Pancreas (tissue), 10 donors: ENCODE measurements around the gene PTRH1. TPM values are rescaled to one million over a fixed set of nuclear protein-coding genes. Genes with fewer than 3 reads are reported as not detected.

Experiments used
- ATAC-seq, 4 donors: fragments of 200-7000 bp; cut with Tn5 transposase; one replicate each; pipeline versions ENCODE4 v1.8.0 to v1.9.1; 2020; ENCODE audit warnings: mild to moderate bottlenecking in 4 of 4, moderate library complexity in 4 of 4
- DNase-seq, 6 donors: peaks; one replicate each; pipeline ENCODE4 v3.0.0-alpha.2; 2020
- FAIRE-seq: peaks from 2 replicates; lab custom pipeline; 2012; peaks lifted over from hg19 to GRCh38; lab: Jason Lieb, UNC
- H3K27ac ChIP-seq, 4 donors: fragments of 200-600 bp; sonication (generic); 1 replicate in 3 of 4; 2 replicates in 1 of 4; pipeline versions ENCODE4 v1.5.0 to v1.8.0; 2020
- H3K27me3 ChIP-seq, 4 donors: fragments of 200-600 bp; one replicate each; pipeline ENCODE4 v1.8.0; 2021
- H3K36me3 ChIP-seq, 3 donors: fragments of 200-600 bp; sonication (generic) in 1 of 3; one replicate each; pipeline versions ENCODE4 v1.5.0 to v1.8.0; 2020 to 2021
- H3K4me1 ChIP-seq, 3 donors: fragments of 200-600 bp; one replicate each; pipeline ENCODE4 v1.8.0; 2021
- H3K4me3 ChIP-seq, 4 donors: fragments of 200-600 bp; sonication (generic) in 2 of 4; one replicate each; pipeline versions ENCODE4 v1.5.0 to v1.8.0; 2020 to 2021
- H3K9me3 ChIP-seq, 4 donors: fragments of 200-600 bp; one replicate each; pipeline ENCODE4 v1.8.0; 2021
- whole genome bisulfite sequencing, 2 donors: extraction: QIAGEN DNeasy Blood & Tissue Kit; methylation state at CpG; one replicate each; pipeline ENCODE4 v1.1.7; 2013; 5-methylcytosine and 5-hydroxymethylcytosine counted together
- intact Hi-C, 3 donors: fragments of 100-400 bp; cut with DNase I; formaldehyde crosslinking; loops; one replicate each; pipeline versions ENCODE4 v1.11.1 to v1.14.2; 2022
- polyA plus RNA-seq, 2 donors: library from polyadenylated mRNA; stranded (reverse); fragments of 200-250 nt; gene quantifications; one replicate each; pipeline ENCODE4 v1.2.3, GENCODE V29; 2013
- total RNA-seq, 6 donors: library from RNA; stranded (reverse); fragmentation: NEBNext Ultra II Directional in 4 of 6; extraction: Animal tissue kit (Norgen Biotek cat#: 25700) in 4 of 6; gene quantifications; one replicate each; pipeline versions ENCODE4 v1.2.1 to v1.2.4, GENCODE V29; 2021 to 2023
- TF ChIP-seq, protein P1 (sequence below), 4 donors: fragments of 200-600 bp; sonication (generic) in 3 of 4; IDR thresholded peaks; one replicate each; pipeline versions ENCODE4 v1.5.0 to v1.8.0; 2021; ENCODE audit warnings: antibody characterized with exemption in 4 of 4
- donor health status: healthy with polysubstance abuse.
- donor health status: DM: no; HTN: no; CAD: no; lungs with moderate emphysema.
- donor health status: DM: no; HTN: no; CAD: no.
- donor health status: control.
- donor health status: control.
- donor health status: Bipolar disorder and iron deficiency.
- donor health status: DM: yes; HTN: yes; CAD: no.
- donor health status: DM: no; HTN: no; CAD: no.
- donor health status: DM: no; HTN: no; CAD: no.
- donor health status: DM: yes; HTN: yes; CAD: no.

Gene PTRH1
- total and polyA plus RNA-seq, 8 donors = 5.6 to 13.4 (median 10.3) TPM

- 11 to 17% methylated on average over 49 to 86 of the region's 86 CpGs for WGBS, 2 donors
- FAIRE-seq (no peak), DNase-seq (no peak), ATAC-seq (peak in 3 of 4 donors; percentile 39 to 80 (median 77))
- Histone ChIP-seq H3K9me3 (no peaks in the 10 kb centered on the region), H3K27ac (no peak overlapping the region), H3K4me3 (peak overlapping the region in 2 of 4 donors; percentile 0 to 33), H3K36me3 (no peaks in the 10 kb centered on the region), H3K4me1 (no peaks in the 10 kb centered on the region), H3K27me3 (peaks cover 0 to 9% (median 3%) of the 10 kb centered on the region in 4 donors)
- intact Hi-C loops = no loop called here
- TF ChIP-seq, protein P1, sequence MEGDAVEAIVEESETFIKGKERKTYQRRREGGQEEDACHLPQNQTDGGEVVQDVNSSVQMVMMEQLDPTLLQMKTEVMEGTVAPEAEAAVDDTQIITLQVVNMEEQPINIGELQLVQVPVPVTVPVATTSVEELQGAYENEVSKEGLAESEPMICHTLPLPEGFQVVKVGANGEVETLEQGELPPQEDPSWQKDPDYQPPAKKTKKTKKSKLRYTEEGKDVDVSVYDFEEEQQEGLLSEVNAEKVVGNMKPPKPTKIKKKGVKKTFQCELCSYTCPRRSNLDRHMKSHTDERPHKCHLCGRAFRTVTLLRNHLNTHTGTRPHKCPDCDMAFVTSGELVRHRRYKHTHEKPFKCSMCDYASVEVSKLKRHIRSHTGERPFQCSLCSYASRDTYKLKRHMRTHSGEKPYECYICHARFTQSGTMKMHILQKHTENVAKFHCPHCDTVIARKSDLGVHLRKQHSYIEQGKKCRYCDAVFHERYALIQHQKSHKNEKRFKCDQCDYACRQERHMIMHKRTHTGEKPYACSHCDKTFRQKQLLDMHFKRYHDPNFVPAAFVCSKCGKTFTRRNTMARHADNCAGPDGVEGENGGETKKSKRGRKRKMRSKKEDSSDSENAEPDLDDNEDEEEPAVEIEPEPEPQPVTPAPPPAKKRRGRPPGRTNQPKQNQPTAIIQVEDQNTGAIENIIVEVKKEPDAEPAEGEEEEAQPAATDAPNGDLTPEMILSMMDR (IDR thresholded peaks at IDR 0.05) = no peak
Measured at GRCh38 chr9:127754099-127755060, 38.9 kb upstream of the PTRH1 start.

DNA sequence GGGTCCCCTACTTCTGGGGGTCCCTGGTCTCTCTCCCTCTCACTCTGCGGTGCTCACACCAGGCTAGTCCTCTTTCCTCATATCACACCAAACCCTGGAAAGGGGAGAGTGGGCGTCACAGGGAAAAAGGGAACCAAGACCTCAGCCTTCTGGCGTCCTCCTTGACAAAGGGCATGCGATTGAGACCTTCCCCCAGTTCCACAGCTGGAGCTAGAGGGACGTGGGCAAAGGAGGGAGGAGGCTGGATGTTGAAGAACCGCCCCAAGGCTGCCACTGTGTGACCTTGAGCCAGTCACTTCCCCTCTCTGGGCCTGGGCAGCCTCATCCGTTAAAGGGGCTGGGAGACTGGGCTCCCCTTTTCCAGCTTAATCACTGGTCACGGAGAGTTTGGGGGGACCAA is 38.2 kb upstream of the PTRH1 start:
- DNase-seq (no peak), ATAC-seq (no peak), FAIRE-seq (no peak)
- H3K4me1 ChIP-seq = no peaks in the 10 kb centered on the region
- peaks cover 0 to 9% (median 3%) of the 10 kb centered on the region in 4 donors for H3K27me3 ChIP-seq
- TF ChIP-seq, protein P1 (IDR thresholded peaks at IDR 0.05) = no peak
- no peaks in the 10 kb centered on the region for H3K36me3 ChIP-seq
- no peaks in the 10 kb centered on the region for H3K9me3 ChIP-seq
- 58 to 61% methylated on average over 7 to 8 of the region's 8 CpGs for WGBS, 2 donors
- H3K27ac ChIP-seq = no peak overlapping the region
- intact Hi-C loops = no loop called here
- H3K4me3 ChIP-seq = no peak overlapping the region

DNA sequence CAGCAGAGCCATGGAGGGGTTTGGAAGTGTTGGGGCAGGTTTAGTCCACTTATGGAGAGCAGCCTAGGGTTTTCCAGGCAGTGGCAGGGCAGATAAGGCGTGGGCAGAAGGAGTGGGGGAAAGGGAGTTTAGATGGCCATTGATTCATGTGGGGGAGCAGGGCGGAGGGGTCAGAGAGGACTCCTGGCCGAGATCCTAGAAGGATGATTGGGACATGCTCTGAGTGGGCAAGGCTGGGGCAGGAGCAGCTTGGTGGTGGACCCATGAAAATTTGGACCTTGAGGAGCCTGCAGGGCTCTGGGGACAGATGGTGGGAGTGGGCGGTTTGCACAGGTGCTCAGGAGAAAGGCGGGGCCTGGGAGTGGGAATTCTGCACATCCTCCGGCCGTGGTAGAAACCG is 37.7 kb upstream of the PTRH1 start:
- TF ChIP-seq, protein P1 (IDR thresholded peaks at IDR 0.05) = no peak
- no peaks in the 10 kb centered on the region for H3K9me3 ChIP-seq
- H3K27ac ChIP-seq = no peak overlapping the region
- intact Hi-C loops = no loop called here
- peaks cover 0 to 9% (median 3%) of the 10 kb centered on the region in 4 donors for H3K27me3 ChIP-seq
- DNase-seq (no peak), ATAC-seq (no peak), FAIRE-seq (no peak)
- 73 to 81% methylated on average over 8 of the region's 8 CpGs for WGBS, 2 donors
- no peaks in the 10 kb centered on the region for H3K4me1 ChIP-seq
- no peaks in the 10 kb centered on the region for H3K36me3 ChIP-seq
- no peak overlapping the region for H3K4me3 ChIP-seq

DNA sequence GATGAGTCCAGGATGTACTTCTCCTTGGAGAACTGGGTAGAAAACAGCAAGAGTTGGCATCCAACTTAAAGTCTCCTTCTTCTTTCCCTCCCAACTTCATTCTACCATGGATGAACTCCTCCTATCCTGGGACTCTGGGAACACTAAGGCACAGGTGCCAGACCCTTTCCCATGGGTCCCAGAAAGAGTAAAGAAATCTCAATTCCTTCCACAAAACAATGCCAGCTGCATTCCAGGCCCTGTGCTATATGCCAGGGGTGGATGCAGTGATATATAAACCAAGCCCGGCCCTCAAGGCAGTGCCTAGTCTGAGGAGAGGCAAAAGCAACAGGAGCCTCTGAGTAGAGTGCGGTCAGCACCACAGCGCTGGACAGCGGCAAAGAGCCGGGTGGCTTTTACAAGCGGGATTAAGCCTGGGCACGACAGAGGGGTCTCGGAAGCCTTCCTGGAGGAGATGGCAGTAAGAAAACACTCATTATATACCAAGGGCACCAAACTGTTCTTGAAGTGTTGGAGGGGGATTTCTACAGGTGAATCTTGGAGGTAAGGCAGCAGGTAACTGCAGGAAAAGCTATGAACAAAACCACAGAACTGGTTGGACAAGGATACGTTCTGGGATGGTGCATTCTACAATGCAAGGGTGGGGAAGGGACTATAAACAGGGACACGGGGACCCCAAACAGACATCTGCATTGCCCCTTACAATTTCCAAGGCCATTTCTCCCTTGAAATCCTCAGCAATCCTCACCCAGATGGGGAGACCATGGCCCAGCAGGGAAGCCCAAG is 36.0 kb upstream of the PTRH1 start:
- FAIRE-seq (no peak), ATAC-seq (peak in 3 of 4 donors; percentile 49 to 81 (median 72)), DNase-seq (no peak)
- Histone ChIP-seq H3K4me3 (no peak overlapping the region), H3K36me3 (no peaks in the 10 kb centered on the region), H3K27ac (no peak overlapping the region), H3K4me1 (no peaks in the 10 kb centered on the region), H3K9me3 (no peaks in the 10 kb centered on the region), H3K27me3 (peaks cover 0 to 9% (median 3%) of the 10 kb centered on the region in 4 donors)
- TF ChIP-seq, protein P1 (IDR thresholded peaks at IDR 0.05) = no peak
- intact Hi-C loops = no loop called here
- WGBS, 2 donors = 17 to 19% methylated on average over 10 of the region's 10 CpGs
